Measurements from ENCODE around the gene ADAM33. TPM values are rescaled to one million over a fixed set of nuclear protein-coding genes. Genes with fewer than 3 reads are reported as not detected.
A peak's percentile ranks its signal among the peaks of the same experiment; 100 is the strongest.

Gene ADAM33
- total RNA-seq, 1 donor, result 68.6 TPM

DNA sequence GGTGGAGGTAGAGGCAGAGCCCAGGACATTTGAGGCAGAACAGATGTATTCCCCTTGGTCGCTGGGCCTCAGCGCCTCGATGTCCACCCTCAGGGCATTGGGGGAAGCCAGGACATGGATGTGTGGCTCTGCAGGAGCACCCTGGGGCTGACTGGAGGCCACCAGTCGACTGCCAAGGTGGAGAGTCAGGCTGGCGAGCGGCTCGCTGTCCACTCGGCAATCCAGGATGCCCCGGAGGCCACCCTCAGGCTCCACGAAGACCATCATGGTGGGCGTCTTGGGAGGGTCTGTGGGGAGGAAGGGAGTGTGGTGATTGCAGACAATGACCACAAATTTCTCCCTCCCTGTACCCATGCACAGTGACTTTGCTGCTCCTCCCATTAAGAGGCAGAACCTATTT lies 8.2 kb upstream of the ADAM33 start:
- no peak for DNase-seq (ENCODE audit: low read depth)
- TF ChIP-seq, protein P1, sequence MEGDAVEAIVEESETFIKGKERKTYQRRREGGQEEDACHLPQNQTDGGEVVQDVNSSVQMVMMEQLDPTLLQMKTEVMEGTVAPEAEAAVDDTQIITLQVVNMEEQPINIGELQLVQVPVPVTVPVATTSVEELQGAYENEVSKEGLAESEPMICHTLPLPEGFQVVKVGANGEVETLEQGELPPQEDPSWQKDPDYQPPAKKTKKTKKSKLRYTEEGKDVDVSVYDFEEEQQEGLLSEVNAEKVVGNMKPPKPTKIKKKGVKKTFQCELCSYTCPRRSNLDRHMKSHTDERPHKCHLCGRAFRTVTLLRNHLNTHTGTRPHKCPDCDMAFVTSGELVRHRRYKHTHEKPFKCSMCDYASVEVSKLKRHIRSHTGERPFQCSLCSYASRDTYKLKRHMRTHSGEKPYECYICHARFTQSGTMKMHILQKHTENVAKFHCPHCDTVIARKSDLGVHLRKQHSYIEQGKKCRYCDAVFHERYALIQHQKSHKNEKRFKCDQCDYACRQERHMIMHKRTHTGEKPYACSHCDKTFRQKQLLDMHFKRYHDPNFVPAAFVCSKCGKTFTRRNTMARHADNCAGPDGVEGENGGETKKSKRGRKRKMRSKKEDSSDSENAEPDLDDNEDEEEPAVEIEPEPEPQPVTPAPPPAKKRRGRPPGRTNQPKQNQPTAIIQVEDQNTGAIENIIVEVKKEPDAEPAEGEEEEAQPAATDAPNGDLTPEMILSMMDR (IDR thresholded peaks at IDR 0.05; ENCODE audit: insufficient read depth, low read length), result no peak
- H3K4me3 ChIP-seq (ENCODE audit: low read depth, low read length), result no peak overlapping the region

DNA sequence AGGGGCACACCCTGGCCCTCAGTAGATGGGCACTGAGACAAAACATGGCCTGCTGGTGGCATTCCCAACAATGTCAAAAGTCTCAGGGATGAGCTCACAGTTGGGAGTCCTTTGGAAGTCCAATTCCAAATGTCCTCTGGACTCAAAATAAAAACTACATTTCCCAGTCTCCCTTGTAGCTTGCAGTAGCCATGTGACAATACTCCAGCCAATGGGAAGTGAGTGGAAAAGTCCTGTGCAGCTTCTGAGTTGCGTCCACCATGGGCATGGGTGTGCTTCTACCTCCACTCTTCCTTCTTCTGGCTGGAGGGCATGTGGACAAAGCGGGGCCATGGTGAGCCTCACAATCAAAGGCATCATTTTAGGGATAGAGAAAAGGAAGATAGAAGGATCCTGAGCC lies 5.8 kb upstream of the ADAM33 start:
- H3K4me3 ChIP-seq (ENCODE audit: low read depth, low read length), result no peak overlapping the region
- peak; percentile 80 for DNase-seq (ENCODE audit: low read depth)

DNA sequence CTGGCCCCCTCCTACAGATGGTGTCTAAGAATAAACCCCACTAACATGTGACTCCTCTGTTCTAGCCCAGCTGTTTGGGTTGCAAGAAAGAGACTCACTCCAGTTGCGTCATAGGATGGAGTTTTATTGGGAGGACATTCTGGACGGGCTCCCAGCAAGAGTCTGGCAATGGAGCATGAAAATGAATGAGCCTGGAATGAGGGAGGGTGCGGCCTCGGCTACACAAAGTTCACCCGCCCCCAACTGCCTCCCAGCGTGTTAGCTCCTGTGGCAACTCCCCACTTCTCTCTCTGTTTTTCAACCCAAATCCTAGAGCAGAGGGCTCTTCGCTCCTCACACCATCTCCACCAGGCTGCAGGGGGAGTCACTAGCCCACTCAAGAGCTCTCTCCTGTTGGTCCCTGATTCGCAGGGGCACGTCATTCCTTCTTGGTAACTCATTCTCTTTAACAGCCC lies 5.1 kb upstream of the ADAM33 start:
- TF ChIP-seq, protein P1 (IDR thresholded peaks at IDR 0.05; ENCODE audit: insufficient read depth, low read length), result no peak
- peak; percentile 97 for DNase-seq (ENCODE audit: low read depth)
- H3K4me3 ChIP-seq (ENCODE audit: low read depth, low read length), result no peak overlapping the region

More for the DNA sequence above, 5.8 kb upstream of the ADAM33 start:
- TF ChIP-seq, protein P1 (IDR thresholded peaks at IDR 0.05; ENCODE audit: insufficient read depth, low read length), result no peak

DNA sequence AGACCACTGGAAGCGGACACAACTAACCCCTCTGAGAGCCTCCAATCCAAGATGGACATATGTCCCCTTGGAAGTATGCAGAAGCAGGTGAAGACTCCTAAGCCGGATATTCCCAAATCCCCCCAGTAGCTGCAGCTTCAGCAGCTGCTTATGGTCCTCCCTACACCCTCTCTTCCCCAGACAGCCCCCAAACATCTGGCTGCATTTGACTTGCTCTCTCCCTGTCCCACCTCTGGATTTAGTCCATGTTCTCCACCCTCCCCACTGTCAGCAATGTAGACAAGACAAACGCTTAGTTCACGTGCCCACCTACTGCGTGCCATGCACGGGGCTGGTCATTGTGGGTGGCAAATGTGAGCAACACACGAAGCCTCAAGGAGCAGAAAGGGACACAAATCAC lies 4.6 kb upstream of the ADAM33 start:
- TF ChIP-seq, protein P1 (IDR thresholded peaks at IDR 0.05; ENCODE audit: insufficient read depth, low read length), result no peak
- DNase-seq (ENCODE audit: low read depth), result no peak
- no peak overlapping the region for H3K4me3 ChIP-seq (ENCODE audit: low read depth, low read length)

DNA sequence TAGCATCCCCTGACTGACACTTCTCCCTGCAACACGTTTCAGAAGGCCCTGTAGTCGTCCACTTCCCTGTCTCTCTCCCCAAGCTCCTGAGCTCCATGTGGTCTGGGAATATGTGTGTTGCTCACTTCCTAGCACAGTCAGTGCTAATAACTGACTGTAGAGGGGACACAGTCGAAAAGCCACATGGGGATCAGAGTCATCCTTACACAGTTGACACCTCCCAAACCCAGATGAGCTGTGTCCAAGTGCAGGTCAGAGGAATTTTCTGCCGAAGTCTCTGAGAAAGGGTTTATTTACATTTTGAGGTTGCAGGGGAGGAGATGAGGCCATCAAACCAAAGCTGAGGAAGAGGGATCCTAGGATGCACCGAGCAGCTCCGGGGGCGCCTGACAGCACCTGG lies 3.5 kb upstream of the ADAM33 start:
- H3K4me3 ChIP-seq (ENCODE audit: low read depth, low read length), result no peak overlapping the region
- DNase-seq (ENCODE audit: low read depth), result no peak
- TF ChIP-seq, protein P1 (IDR thresholded peaks at IDR 0.05; ENCODE audit: insufficient read depth, low read length), result no peak

DNA sequence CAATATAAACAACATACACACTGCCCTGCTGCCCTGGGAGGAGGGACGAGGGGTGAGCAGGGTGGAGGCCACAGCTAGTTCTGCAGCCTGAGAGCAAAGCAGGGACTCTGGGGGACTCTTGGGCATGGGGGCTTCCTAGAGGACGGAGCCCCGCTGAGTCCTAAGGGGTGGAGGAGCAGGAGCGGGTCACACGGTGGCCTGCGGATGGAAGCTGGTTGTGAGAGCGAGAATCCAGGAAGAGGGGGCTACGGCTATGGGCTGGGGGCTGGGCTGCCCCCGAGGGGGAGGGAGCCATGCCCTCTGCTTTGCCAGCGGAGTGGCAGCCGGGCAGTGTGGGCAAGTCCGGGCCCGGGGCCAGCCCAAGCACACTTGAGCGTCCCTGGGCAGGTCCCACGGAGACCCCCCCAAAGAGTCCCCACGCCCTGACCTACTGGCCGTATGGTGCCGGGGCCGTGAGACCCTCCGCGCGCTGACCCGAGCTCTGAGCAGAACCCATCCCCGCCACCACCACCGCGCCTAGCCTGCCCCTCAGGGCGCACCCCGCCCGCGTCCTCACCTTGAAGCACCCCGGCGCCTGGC lies 369 bp downstream of the ADAM33 start:
- peak overlapping the region; percentile 79 for H3K4me3 ChIP-seq (ENCODE audit: low read depth, low read length)
- TF ChIP-seq, protein P1 (IDR thresholded peaks at IDR 0.05; ENCODE audit: insufficient read depth, low read length), result no peak
- no peak for DNase-seq (ENCODE audit: low read depth)

All from fibroblast of the aortic adventitia (primary cell).